NCI-H187 (cell line): ENCODE measurements around the gene SPTBN5.

Experiments
- DNase-seq, 2 experiments: peaks; one replicate each; lab custom pipeline; 2025; lab: John Stamatoyannopoulos, UW

The SPTBN5 gene

DNA sequence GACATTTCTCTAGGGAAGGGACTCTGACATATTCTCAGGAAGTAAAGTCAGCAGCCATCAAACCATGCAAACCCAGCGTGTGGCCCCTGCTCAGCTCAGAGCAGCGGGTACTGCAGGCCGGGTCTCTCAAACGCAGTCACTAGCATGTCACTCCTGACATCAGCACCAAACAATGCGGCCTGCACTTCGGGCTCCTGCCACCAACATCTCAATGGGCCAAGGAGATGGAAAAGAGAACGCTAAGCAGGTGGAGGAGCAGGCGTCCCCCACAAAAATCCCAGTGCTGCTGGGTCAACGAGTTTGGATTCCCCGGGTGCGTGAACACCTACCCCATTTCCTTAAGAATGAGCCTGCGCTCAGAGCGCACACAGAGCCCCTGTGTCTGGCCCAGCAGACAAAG, 9.9 kb upstream of the SPTBN5 start:
- DNase-seq = no peak

DNA sequence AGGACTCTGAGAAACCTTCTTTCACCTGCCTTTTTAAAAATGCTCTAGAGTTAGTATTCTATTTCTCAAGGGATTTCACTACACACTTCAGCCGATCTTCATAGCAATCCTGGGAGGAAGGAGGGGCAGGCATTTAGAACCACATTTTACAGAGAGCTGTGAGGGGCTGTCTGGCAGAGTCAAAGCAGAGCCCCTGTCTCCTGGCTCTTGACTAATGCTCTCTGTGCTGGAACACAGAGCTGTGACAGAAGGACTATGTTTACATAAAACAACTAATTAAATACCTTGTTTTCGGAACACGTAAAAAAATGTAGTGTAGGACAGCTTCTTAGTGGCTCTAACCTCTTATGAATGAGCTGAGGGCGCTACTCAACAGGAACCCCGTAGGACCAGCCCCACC, 7.6 kb upstream of the SPTBN5 start:
- no peak for DNase-seq

DNA sequence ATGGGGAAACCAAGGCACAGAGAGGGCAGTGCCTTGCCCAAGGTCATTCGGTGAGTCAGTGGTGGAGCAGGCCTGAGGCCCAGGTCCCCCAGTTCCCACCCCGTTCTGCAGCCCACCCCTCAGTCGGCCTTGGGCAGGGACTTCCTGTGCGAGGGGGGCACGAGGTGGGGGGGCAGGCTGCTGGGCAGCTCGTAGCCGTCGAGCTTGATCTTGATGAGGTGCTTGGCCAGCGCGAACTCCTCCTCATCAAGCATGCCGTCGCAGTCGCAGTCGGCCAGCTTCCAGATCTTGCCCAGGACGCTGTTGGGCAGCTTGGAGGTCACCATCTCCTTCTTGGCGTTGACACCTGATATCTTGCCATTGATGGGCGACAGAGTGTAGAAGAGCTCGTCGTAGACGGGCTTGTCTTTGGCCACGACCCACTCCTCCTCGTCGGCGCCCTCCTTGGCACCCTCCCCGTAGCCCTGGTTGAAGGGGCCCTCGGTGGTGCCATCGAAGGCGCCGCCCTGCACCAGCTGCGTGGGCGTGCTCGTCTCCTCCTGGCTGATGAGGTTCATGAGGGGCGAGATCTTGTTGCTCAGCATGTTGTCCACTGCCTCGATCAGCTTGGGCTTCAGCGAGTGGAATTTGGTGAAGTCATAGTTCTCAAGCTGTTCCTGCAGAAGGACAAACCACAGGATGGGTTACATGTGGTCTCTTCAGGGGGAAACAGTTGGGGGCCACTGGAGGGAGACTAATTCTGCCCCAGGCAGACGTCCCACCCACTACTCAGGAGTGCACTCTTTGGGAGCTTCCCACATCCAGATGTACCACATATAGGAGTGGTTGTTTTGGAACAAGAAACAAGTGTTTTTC, 6.9 kb upstream of the SPTBN5 start:
- no peak for DNase-seq

DNA sequence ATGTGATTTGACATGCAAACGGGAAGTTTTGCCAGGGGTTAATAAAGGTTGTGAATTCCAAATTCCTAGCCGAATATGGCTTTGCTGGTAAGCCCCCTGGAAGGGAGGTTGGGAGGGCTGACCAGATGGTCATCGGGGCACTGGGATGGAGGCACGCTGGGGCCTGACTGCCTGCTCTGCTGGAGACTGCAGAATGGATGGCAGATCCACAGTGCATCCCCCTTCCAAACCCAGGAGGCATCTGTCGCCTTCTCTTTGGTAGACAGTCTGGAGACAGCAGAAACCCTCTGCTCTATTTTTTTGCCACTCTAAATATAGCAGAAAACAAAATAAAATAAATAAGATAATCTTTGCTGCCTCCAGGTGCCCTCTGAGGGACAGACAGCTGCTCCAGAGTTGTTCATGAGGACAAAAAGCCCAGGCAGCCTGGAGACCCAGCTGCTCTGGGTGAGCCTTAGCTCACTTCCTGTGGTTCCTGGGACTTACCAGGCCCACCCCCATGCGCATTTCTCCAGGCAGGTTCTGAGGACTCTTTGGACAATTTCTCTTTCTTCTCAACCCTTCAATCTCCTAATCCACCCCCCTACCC, 6.1 kb upstream of the SPTBN5 start:
- no peak for DNase-seq

DNA sequence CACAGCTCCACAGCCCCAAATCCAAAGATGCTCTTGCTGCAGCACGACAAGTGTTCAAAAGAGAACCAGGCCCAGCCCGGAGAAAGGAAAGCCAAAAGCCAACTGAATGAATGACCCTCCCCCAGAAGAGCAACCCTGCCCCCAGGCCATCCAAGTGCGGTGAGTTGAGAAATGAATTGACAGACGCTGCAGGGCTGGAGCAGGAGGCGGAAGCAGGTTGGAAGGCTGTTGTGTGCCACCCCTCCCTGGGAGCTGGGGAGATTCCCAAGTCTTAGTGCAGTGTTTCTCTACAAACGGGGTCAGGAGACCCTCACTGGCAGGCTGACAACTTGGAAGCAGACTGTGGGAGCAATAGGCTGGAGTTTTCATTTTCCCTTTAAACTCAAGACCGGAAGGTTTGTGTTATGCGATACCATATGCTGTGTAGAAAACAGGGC, 3.5 kb upstream of the SPTBN5 start:
- no peak for DNase-seq

DNA sequence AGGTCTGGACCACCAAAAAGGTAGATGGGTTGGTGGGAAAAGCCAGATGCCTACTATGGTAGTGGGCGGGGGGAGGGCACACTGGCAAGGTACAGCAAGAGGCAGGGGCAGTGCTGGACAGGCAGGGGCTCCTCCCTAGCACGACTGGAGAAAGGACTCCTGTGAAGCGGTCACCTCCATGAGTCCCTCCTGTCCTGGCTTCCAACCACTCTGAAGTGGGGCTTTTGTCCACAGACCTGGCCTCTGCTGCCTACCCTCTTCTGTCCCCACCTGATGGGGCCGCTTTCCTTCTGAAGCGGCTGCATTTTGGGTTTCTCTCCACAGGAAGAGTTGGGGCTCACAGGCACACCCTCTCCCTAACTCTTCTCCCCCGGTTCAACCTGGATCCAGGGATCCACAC, 2.7 kb upstream of the SPTBN5 start:
- no peak for DNase-seq

DNA sequence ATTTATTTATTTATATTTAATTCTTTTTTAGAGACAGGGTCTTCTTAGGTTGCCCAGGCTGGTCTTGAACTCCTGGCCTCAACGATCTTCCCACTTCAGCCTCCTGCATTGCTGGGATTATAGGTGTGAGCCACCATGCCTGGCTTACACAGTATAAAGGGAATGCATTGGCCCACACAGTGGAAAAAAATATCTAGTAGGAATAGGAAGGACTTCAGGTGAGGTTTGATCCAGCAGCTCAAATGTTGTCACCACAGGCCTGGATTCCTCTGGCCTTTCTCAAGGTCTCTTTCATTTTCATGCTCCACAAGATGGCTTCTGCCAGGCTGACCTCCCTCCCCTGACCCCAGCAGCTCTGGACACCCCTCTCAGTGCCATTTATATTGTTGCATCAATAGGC, 2.1 kb upstream of the SPTBN5 start:
- no peak for DNase-seq

DNA sequence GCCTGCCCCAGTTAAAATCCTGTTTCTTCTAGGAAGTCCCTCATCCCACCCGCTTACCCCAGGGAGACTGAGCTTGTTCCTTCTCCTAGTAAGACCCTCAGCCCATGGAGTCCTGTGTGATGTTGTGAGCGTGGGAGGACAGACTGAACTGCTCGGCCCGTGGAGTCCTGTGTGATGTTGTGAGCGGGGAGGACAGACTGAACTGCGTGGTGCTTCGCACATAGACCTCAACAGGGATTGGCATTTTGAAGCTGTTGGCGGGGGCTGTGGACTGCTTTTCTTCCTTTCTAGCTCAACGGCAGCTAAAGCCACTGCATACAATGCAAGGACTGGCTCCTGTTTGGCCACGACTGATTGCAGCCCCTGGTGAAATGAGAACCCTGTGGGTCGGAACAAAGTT, 1.6 kb upstream of the SPTBN5 start:
- no peak for DNase-seq

DNA sequence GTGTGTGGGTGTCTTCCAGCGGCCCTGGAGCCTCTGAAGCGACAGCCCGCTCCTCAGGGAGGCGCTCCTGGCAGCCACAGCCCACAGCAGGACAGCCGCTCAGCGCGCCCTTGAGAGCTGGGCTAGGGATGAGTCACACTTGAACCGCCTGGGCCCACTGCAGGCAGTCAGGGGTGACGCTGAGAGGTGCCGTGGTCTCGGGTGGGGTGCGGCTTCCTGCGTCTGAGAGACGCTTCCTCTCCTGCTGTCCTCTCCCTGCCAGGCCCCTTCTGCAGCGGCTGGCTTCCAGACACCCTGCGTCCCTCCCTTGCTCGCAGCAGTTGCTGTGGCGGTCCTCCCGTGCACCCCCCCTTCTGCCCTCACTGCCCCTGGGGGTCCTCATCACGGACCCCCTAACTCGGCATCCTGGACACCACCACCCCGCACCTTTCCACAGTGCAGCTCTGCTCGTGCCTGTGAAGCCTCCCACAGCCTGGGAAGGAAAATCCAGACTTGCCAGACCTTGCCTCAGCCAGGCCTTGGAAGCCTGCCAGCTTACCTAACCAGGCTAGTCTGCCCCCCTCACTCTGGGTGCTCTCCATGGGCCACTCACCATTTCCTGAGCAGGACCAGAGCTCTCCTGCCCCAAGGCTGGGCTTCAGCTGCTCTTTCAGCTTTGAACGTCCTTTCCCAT, 1.1 kb upstream of the SPTBN5 start:
- DNase-seq = no peak

DNA sequence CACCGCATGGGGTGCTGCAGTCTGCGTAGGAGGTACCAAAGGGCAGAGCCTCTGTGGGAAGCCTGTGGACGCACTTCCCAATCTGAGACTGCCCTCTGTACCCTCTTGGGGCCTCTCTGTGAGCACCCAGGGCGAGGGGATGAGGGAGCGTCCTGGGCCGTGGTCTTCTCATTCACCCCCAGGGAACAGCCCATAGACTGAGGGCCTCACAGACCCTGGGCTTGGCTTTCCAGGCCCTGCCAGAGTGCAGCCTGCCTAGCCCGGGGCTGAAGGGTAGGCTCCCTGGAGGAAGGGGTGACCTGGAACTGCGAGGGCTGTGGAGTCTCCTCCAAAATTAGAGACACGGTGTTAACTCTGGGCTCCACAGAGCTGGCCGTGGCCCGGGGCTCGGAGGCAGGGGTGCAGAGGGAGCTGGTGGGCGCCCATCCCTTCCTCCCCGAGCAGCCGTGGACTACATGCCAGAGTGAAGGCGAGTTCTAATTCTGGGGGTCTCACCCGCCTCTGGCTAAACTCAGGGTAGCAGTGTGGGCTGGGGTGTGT, 468 bp upstream of the SPTBN5 start:
- DNase-seq = no peak

DNA sequence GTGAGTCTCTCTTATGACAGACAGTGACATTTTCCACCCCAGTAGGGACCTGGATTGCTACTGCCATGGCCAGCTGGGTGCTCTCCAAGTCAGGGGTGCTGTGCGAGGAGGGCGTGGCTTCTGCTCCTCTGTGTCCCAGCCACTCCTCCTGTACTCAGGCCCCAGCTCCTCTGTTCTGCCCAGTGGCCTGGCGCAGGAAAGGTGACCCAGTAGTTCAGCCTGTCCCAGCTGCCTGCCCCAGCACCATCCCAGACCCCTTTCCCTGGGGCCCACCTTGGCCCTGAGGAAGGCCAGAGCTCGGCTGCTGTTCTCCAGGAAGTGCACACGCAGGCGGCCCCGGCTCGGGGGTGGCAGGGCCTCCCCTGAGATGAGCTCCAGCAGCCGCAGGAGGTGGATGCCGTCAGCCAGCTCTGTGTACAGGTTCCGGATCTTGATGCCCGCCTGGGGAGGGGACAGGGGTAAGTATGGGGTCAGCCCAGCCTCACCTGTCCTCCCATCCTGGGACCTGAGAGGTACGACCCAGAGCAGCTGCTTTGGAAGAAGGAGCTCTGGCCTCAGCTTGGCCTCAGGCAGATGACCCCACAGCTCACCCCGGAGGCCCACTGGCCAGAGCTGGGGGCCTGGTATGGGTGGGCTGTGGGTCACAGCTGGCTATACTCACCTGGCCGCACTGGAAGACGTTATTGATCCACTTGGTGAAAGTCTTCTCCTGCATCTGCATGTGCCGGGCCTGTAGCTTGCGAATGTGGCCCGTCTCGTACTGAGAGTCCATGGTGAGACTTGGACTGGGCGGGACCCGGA, 1.0 kb downstream of the SPTBN5 start:
- no peak for DNase-seq

DNA sequence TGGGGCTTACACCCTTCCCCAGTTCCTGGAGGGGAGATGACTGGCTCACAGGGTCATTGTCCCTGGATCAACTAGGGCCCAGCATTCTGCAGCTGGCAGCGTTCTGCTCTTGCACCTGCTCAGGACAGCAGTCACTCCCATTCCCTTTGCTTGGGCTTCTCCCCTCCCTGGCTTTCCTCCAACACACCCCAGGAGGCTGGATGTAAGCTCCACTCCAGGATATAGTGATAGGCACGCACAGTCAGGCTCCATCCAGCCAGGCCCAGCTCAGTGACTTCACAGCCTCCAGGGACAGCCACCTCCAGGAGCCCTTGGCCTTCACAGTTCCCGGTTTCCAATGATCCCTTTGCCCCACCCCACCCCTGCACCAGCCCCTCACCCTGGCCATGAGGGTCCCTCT, 1.9 kb downstream of the SPTBN5 start:
- DNase-seq = peak; percentile 26 to 52

DNA sequence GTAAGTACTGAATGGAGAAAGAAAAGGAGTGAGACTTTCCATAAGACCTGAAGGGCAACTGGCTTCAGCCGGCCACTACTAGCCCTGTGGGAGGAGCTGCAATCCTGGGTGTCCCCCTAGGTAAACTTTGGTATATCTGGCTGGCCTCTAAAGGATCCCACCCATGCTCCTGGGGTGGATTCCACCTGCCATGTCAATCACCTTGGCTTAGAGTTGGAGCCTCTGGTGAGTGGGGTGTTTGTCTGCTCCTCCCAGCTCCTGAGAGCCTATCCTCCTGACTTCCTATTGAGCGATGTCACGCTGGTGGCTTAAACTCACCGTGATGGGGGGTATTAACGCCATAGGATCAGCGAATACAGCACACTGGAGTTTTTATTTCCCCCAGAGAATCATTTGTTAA, 2.6 kb downstream of the SPTBN5 start:
- no peak for DNase-seq

DNA sequence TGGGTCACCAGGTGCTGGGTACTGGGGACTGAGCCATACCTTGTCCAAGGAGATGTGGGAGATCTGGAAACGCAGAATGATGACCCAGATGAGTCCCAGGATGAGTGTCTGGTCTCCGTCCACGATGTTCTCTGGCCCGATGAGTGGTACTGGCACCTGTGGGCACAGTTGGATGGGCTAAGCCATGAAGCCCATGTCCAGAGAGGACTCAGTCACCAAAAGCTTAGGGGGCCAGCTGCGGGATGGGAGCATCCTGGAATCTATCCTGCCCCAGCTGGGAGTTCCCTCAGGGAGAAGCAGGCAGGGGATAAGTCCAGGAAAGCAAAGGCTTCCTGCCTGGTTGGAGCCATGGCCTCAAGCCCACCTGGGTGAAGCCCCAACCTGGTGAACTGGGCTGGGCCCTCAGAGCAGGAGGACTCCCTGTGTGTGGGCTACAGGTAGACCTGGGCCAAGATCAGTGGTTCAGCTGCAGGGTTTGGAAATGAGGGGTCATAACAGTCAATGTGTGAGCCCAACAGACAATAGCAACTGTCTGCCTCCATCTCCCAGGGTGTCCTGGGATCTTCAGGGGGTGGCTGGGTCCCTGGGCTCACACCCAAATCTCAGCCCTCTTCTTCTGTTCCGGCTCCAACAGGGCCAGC, 3.7 kb downstream of the SPTBN5 start:
- no peak for DNase-seq

DNA sequence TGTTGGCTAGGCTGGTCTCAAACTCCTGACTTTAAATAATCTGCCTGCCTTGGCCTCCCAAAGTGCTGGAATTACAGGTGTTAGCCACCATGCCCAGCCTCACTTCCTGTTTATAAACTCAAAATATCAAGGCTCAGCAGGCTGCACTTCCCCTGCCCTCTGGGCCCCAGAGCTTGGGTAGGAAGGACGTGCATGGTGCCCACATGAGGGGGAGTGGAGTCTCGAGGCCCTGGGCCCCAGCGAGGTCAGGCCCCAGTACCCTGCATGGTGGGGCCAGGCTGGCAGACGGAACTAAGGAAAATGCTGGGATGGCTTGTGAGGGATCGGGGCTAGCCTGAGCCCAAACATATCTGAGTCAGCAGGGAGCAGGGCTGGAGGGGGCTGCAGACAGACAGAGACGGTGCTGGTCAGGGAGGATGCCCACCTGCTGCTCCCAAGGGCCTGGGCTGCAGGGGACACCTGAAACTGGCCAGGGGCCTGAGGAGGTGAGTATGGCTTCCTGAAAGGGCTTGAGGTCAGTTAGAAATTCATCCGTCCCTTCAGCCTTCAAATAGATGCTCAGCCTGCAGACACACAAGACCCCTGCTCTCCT, 5.1 kb downstream of the SPTBN5 start:
- DNase-seq = no peak

DNA sequence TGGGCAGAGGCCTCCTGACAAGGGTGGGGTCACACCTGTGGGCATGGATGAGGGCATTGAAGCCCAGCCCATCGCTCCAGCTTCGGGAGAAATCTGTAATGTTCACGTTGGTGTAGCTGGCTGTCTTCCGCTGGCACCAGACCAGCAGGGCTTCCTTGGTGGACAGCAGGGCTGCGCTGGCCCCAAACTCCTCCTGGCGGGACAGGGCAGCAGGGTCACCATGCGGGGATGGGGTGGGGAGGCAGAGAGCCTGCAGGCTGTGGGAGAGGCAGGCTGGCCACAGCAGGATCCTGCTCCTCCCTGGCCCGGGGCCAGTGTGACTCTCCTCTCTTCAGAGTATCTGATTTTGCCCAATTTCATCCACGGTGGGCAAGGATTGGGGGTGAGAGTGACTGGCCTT, 6.0 kb downstream of the SPTBN5 start:
- DNase-seq = no peak

DNA sequence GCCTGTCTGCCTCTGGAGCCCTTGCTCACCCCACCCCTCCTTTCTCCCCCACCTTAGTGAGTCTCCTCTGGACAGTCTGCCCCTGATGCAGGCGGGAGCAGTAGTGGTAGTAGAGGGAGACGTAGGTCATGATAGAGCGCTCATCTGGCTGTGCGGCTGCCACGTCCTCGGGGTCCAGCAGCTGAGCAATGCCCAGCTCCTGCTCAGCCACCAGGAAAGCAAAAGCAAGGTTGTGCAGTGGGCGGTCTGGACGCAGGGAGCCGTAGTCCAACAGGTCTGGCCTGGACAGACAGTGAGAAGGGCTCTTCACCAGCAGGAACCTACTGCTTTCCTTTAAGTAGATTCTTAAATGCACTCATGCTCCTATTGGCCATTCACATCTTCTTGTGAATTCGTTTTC, 6.7 kb downstream of the SPTBN5 start:
- no peak for DNase-seq

DNA sequence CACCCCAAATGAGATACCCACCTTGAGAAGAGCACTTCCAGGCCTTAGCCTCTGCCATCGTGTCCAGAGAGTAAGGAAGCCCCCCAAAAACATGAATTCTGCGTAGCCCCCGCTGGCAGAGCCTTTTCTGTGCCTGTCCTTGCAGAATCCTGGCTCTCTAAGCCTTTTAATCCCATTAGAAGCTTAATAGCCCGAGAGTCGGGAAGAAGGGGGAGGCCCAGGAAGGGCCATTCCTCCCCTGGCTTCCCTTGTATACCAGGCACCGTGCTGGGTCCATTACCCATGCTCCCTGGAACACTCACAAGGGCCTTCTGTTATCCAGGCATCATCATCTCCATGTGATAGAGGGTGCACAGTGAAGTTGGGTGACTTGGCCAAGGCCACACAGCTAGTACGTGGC, 7.1 kb downstream of the SPTBN5 start:
- DNase-seq = no peak

DNA sequence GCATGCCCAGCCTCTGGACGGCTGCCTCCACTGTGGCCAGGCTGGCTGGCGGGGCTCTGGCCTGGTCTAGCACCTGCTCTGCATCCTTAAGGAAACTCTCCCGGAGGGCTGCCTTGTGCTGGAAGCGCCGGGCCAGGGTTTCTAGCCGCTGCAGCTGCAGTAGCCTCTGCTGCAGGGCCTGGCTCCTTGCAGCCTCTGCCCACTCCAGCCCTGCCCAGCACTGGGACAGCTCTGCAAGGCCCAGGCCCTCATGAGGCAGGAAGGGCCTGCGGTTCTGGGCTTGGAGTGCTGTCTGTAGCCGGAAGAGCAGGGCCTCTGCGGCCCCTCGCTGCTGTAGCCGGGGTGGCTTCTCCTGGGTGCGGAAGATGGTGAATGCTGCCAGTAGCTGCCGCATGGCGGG, 8.0 kb downstream of the SPTBN5 start:
- DNase-seq = no peak

DNA sequence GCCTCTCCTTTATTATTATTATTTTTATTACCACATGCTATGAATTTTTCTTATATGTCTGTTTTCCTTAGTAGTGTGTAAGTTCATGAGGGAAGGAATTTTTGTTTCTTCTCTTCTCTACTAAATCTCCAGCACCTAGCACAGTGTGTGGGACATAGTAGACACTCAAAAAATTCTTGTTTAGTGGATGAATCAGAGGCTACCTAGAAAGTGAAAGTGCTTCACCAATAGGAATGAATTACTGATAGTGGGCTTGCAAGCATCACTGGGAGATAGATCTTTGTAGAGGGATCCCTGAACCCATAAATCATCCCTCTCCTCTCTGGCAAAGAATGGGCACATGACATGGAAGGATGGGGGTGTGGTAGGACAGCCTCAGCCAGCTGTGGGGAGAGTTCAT, 8.5 kb downstream of the SPTBN5 start:
- no peak for DNase-seq

DNA sequence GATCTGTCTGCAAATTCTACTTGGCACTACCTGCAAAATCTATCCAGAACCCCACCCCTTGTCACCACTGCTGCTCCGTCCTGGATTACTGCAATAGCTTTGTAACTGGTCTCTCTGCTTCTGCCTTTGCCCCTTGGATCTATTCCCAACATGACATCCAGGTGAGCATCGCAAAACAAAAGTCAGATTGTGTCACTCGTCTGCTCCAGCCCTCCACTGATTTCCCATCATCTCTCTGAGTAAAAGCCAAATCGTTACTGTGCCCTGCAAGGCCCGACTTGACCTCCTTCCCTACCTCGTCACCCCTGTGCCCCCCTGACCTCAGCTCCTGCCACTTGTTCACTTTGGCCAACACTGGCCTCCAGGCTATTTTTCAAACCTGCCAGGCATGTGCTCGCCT, 9.4 kb downstream of the SPTBN5 start:
- no peak for DNase-seq
